Progenitor cell of endocrine pancreas (in vitro differentiated cells): ENCODE measurements around the gene PSG2. TPM values are rescaled to one million over a fixed set of nuclear protein-coding genes. Genes with fewer than 3 reads are reported as not detected.
"Not testable (repeated sequence)": the region's sequence is repeated elsewhere in the genome, so short reads cannot be mapped to it uniquely, and the experiment has no call there.

ENCODE experiments used
- DNase-seq: peaks from one replicate; pipeline ENCODE4 v3.0.0; 2021; ENCODE audit warnings: low spot score; ENCODE audit not compliant: unreplicated experiment
- H3K27ac Mint-ChIP-seq: 2 replicates; pipeline ENCODE4 v1.8.0; 2021; ENCODE audit warnings: mild to moderate bottlenecking, moderate library complexity, mixed read lengths
- H3K27me3 Mint-ChIP-seq: 2 replicates; pipeline ENCODE4 v1.8.0; 2021; ENCODE audit warnings: mixed read lengths
- H3K36me3 Mint-ChIP-seq: 2 replicates; pipeline ENCODE4 v1.8.0; 2022; ENCODE audit warnings: mixed read lengths; ENCODE audit not compliant: insufficient read depth
- H3K4me1 Mint-ChIP-seq: 2 replicates; pipeline ENCODE4 v1.8.0; 2021; ENCODE audit warnings: low read depth, mixed read lengths
- H3K4me3 Mint-ChIP-seq: 2 replicates; pipeline ENCODE4 v1.8.0; 2021; ENCODE audit warnings: low read depth, mild to moderate bottlenecking, moderate library complexity, mixed read lengths
- H3K9me3 Mint-ChIP-seq: 2 replicates; pipeline ENCODE4 v1.8.0; 2021; ENCODE audit warnings: low read depth, mixed read lengths
- total RNA-seq: library from RNA; stranded (reverse); gene quantifications from 2 replicates; pipeline ENCODE4 v1.2.1, GENCODE V29; 2021
- TF ChIP-seq, protein P1 (sequence below): fragments of 200-600 bp; sonication (generic); IDR thresholded peaks from one replicate; pipeline ENCODE4 v1.5.0; 2021; ENCODE audit warnings: antibody characterized with exemption, mild to moderate bottlenecking; ENCODE audit not compliant: unreplicated experiment

PSG2 gene
- total RNA-seq, 1 donor from 2014 or later = not detected

DNA sequence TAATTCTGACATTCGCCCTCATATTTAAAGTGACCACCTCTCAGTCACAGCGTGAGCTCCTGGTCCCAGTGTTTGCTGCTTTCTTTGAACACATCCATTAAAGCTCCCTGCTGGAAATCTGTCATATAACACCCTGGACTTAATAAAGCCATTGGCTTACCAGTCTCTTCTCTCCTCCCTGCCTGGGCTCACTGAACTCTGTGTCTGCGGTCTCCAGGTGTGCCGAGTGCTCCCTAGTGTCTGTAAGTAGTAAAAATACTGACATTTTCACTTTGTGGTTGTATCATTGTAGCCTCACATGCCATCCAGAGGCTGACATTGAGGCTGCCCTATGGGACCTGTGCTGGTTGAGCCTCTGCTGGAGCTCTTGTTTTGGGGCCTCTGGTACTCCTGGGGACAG is 53.6 kb downstream of the PSG2 start:
- H3K4me3 Mint-ChIP-seq = no peak overlapping the region
- H3K36me3 Mint-ChIP-seq = peaks cover 5% of the 10 kb centered on the region
- TF ChIP-seq, protein P1, sequence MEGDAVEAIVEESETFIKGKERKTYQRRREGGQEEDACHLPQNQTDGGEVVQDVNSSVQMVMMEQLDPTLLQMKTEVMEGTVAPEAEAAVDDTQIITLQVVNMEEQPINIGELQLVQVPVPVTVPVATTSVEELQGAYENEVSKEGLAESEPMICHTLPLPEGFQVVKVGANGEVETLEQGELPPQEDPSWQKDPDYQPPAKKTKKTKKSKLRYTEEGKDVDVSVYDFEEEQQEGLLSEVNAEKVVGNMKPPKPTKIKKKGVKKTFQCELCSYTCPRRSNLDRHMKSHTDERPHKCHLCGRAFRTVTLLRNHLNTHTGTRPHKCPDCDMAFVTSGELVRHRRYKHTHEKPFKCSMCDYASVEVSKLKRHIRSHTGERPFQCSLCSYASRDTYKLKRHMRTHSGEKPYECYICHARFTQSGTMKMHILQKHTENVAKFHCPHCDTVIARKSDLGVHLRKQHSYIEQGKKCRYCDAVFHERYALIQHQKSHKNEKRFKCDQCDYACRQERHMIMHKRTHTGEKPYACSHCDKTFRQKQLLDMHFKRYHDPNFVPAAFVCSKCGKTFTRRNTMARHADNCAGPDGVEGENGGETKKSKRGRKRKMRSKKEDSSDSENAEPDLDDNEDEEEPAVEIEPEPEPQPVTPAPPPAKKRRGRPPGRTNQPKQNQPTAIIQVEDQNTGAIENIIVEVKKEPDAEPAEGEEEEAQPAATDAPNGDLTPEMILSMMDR = no peak
- H3K27me3 Mint-ChIP-seq = no peaks in the 10 kb centered on the region
- peaks cover 59% of the 10 kb centered on the region for H3K9me3 Mint-ChIP-seq
- no peaks in the 10 kb centered on the region for H3K4me1 Mint-ChIP-seq
- no peak overlapping the region for H3K27ac Mint-ChIP-seq
- DNase-seq = no peak

DNA sequence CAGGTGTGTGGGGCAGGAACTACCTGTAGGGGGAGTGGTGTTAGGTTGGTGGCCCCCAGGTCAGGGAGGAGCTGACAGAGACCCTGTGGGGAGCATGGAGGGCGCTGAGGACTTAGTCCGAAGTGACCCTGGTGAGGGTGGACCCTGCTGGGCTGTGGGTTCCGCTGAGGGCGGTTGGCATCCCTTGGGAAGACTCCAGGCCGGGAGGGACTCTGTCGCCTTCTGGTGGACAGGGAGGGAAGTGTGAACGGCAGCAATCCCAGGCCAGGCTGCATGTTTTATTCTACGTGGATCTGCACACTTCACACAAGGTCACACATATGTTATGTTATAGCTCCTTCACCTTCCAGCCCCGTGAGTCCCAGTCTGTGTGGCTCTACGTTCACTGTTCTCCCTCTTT is 54.5 kb downstream of the PSG2 start:
- not testable (repeated sequence) for H3K27ac Mint-ChIP-seq, H3K4me3 Mint-ChIP-seq, DNase-seq, H3K36me3 Mint-ChIP-seq, H3K4me1 Mint-ChIP-seq, H3K27me3 Mint-ChIP-seq
- H3K9me3 Mint-ChIP-seq = peaks cover 59% of the 10 kb centered on the region

DNA sequence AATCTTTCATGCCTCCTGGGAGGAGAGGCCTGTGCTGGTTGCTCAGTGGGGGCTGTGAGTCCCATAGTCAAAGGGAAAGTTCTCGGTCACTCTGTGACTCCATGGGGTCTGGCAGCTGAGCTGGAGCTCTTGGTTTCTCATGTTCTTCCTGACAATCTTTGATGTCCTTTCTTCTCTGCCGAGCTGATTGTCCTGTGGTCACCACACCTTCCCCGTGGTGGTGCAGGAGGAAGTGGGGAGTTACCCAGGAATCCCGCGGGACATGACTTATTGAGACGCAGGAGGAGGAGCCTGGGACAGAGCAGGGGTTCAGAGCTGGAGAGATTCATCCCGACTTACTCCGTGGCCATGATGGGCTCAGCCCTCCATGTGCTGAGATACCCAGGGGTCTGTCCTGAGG is 55.4 kb downstream of the PSG2 start:
- not testable (repeated sequence) for H3K4me1 Mint-ChIP-seq, H3K36me3 Mint-ChIP-seq, DNase-seq, H3K4me3 Mint-ChIP-seq, H3K27ac Mint-ChIP-seq, H3K27me3 Mint-ChIP-seq
- H3K9me3 Mint-ChIP-seq = peaks cover 57% of the 10 kb centered on the region

DNA sequence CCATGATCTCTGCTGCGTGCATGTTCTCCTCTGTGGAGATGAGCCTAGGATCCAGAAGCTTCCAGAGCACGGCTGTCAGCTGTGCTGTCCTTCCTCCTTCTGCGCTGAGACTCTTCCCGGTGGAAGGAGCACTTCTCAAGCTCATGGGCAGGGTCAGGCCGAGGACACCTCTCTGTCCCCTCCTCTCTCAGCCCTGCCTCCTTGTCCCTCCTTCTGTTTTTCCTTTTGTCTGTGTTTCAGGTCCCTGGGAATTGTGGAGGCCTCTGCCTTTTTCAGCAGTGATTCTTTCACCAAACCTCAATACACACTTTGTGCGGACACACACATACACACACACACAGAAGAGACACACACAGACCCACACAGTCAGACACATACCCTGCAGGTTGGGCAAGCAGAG is 56.1 kb downstream of the PSG2 start, which contains the start of gene PSG11:
TSS of gene PSG11 (minus strand) at position 101 of the 400 bp plus-strand sequence. CDS start at position 4, 97 bp downstream.
- H3K4me1 Mint-ChIP-seq, H3K36me3 Mint-ChIP-seq, DNase-seq, H3K27me3 Mint-ChIP-seq, H3K27ac Mint-ChIP-seq, H3K4me3 Mint-ChIP-seq: not testable (repeated sequence)
- peaks cover 56% of the 10 kb centered on the region for H3K9me3 Mint-ChIP-seq

DNA sequence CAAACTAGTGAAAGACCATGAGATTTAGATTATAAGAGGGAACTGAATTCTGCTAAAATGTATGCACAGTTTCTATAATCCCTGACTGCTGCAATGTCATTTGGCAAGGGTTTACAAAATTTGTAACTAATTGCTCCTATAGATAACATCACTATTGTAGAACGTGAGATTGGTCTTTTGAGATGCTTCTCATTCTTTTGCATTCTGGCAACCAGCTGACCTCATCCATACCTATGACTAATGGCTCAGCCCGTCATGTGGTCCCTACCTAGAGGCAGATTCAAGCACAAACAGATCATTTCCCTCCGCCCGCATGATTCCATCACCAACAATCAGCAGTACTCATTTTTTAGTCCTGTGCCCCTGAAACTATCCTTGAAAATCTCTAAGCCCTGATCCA is 60.4 kb downstream of the PSG2 start:
- H3K36me3 Mint-ChIP-seq, H3K4me1 Mint-ChIP-seq, H3K27me3 Mint-ChIP-seq, DNase-seq, H3K27ac Mint-ChIP-seq, H3K4me3 Mint-ChIP-seq: not testable (repeated sequence)
- H3K9me3 Mint-ChIP-seq = peaks cover 41% of the 10 kb centered on the region

DNA sequence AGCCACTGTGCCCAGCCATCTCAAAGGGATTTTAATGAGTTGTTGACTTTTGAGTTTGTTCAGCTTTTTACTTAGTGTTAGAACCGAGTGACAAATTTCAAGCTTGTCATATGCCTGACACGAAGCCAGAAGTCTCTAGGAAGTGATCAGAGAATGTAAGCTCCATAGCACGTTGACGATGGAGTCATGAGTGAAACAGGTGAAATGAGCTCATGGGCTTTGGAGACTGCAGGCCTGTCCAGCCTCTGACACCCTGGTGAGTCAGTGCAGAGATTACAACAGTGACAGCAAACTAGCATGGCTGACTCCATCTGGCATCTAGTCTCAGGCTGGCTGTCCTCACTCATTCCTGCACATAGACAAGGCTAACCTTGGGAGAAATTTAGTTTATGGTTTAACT is 60.9 kb downstream of the PSG2 start:
- H3K27ac Mint-ChIP-seq, H3K36me3 Mint-ChIP-seq, H3K4me1 Mint-ChIP-seq, DNase-seq, H3K27me3 Mint-ChIP-seq, H3K4me3 Mint-ChIP-seq: not testable (repeated sequence)
- H3K9me3 Mint-ChIP-seq = peaks cover 43% of the 10 kb centered on the region

DNA sequence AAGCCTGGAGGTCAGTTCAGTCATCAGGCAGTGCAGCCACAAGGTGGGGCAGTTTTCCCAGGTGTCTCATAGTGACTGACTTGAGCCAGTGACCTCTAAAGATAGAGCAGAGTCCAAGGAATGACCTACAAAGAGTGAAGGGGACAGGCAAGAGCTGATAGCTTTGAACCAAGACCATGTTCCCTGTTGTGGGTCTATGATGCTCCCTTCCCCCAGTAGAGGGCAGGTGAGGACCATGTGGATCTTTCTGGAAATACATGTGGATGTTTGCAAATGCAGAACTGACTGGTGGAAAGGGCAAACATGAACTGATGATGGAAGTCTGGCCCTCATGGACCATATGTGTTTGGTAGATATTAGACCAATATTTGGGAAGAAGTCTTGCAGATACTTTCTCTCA is 62.9 kb downstream of the PSG2 start:
- H3K27me3 Mint-ChIP-seq, H3K4me1 Mint-ChIP-seq, DNase-seq, H3K4me3 Mint-ChIP-seq, H3K36me3 Mint-ChIP-seq, H3K27ac Mint-ChIP-seq: not testable (repeated sequence)
- peaks cover 38% of the 10 kb centered on the region for H3K9me3 Mint-ChIP-seq

Other genes starting within 250 kb of the PSG2 start
- gene PSG1, start 203.0 kb downstream of the PSG2 start, total RNA-seq = not detected in 2 replicates
- not detected in 2 replicates for gene PSG6, start 164.8 kb downstream of the PSG2 start, total RNA-seq
- not detected in 2 replicates for gene PSG7, start 145.5 kb downstream of the PSG2 start, total RNA-seq
- gene PSG11, start 56.2 kb downstream of the PSG2 start, total RNA-seq = not detected in 2 replicates
- gene PSG5, start 103.8 kb upstream of the PSG2 start, total RNA-seq = not detected in 2 replicates
- not detected in 2 replicates for gene PSG4, start 122.9 kb upstream of the PSG2 start, total RNA-seq
- not detected in 2 replicates for gene PSG9, start 186.8 kb upstream of the PSG2 start, total RNA-seq